Measurements from ENCODE around the gene CYSRT1.

The CYSRT1 gene

DNA sequence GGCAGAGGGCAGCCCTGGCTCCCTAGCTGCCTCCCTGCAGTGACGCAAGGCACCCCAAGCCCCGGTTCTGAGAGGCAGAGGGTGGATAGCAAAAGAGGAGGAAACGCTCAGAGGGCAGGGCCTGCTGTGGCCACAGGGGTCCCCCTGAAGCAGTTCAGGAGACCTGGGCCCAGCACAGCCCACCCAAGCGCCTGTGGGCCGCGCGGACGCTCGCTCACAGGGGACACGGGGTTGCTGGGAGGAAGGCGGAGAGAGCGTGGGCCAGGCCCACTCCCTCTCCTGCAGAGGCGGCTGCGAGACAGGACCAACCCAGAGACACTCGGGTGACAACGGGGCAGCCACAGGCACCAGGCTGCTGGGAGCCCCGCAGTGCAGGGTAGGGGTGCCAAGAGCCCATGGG is 45.2 kb upstream of the CYSRT1 start:
- no peaks in the 10 kb centered on the region for H3K4me1 ChIP-seq (ENCODE audit: control insufficient read depth, insufficient read depth, low read length)
- no peak overlapping the region for H3K4me3 ChIP-seq (ENCODE audit: low read depth, low read length)
- peaks cover 0 to 70% of the 10 kb centered on the region in 2 experiments; a peak in 2 of 3 replicates for H3K36me3 ChIP-seq (ENCODE audit: control insufficient read depth in 2 of 2, insufficient read depth in 1 of 2, low read length in 2 of 2)
- H3K27ac ChIP-seq (ENCODE audit: extremely low read depth, low read depth, low read length): no peak overlapping the region
- no peaks in the 10 kb centered on the region for H3K9me3 ChIP-seq (ENCODE audit: control insufficient read depth, insufficient read depth, low read depth, low read length)
- ChIA-PET CTCF (no interaction called here), POLR2A (interaction anchor here (0.7 to 2.0 kb wide), 5 partner anchors 10 to 61 kb away, joined by 3 to 6 read pairs (median 5); partner anchors contain the start of genes LRRC26 and TUBB4B)
- TF ChIP-seq HOXC10 (CRISPR knock-in tag; IDR thresholded peaks at IDR 0.05) (no peak), ZNF302 (tag by site-specific recombination; IDR thresholded peaks at IDR 0.05; ENCODE audit: low read depth) (no peak), ZBTB17 (tag by site-specific recombination; IDR thresholded peaks at IDR 0.05) (no peak), REPIN1 (tag by site-specific recombination; IDR thresholded peaks at IDR 0.05; ENCODE audit: low read depth) (no peak)
- TF ChIP-seq, protein P1, sequence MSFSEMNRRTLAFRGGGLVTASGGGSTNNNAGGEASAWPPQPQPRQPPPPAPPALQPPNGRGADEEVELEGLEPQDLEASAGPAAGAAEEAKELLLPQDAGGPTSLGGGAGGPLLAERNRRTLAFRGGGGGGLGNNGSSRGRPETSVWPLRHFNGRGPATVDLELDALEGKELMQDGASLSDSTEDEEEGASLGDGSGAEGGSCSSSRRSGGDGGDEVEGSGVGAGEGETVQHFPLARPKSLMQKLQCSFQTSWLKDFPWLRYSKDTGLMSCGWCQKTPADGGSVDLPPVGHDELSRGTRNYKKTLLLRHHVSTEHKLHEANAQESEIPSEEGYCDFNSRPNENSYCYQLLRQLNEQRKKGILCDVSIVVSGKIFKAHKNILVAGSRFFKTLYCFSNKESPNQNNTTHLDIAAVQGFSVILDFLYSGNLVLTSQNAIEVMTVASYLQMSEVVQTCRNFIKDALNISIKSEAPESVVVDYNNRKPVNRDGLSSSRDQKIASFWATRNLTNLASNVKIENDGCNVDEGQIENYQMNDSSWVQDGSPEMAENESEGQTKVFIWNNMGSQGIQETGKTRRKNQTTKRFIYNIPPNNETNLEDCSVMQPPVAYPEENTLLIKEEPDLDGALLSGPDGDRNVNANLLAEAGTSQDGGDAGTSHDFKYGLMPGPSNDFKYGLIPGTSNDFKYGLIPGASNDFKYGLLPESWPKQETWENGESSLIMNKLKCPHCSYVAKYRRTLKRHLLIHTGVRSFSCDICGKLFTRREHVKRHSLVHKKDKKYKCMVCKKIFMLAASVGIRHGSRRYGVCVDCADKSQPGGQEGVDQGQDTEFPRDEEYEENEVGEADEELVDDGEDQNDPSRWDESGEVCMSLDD (tag by site-specific recombination; IDR thresholded peaks at IDR 0.05): no peak
- TF ChIP-seq, protein P2, sequence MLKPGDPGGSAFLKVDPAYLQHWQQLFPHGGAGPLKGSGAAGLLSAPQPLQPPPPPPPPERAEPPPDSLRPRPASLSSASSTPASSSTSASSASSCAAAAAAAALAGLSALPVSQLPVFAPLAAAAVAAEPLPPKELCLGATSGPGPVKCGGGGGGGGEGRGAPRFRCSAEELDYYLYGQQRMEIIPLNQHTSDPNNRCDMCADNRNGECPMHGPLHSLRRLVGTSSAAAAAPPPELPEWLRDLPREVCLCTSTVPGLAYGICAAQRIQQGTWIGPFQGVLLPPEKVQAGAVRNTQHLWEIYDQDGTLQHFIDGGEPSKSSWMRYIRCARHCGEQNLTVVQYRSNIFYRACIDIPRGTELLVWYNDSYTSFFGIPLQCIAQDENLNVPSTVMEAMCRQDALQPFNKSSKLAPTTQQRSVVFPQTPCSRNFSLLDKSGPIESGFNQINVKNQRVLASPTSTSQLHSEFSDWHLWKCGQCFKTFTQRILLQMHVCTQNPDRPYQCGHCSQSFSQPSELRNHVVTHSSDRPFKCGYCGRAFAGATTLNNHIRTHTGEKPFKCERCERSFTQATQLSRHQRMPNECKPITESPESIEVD (tag by site-specific recombination; IDR thresholded peaks at IDR 0.05): no peak
- TF ChIP-seq, protein P3, sequence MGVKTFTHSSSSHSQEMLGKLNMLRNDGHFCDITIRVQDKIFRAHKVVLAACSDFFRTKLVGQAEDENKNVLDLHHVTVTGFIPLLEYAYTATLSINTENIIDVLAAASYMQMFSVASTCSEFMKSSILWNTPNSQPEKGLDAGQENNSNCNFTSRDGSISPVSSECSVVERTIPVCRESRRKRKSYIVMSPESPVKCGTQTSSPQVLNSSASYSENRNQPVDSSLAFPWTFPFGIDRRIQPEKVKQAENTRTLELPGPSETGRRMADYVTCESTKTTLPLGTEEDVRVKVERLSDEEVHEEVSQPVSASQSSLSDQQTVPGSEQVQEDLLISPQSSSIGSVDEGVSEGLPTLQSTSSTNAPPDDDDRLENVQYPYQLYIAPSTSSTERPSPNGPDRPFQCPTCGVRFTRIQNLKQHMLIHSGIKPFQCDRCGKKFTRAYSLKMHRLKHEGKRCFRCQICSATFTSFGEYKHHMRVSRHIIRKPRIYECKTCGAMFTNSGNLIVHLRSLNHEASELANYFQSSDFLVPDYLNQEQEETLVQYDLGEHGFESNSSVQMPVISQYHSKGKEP (tag by site-specific recombination; IDR thresholded peaks at IDR 0.05): no peak

DNA sequence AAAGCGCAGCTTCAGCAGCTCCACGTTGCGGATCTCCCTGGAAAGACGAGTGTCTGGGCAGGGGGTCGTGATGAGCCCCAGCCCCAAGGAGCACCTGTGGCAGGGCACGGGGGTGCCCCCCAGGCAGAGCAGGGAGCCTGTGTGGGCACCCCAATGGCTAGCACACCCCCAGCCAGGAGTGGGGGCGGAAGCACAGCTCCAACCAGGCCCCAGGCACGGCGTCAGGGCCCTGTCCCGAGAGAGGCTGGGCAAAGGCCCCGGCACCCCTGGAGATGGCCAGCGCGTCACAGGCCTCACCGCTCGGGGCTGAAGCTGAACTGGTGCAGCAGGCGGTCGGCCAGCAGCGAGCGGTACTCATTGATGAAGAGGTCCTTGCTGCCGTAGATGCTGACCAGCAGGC is 44.5 kb upstream of the CYSRT1 start:
- POLR2A ChIA-PET: interaction anchor here (0.5 to 1.7 kb wide), 7 partner anchors 12 to 122 kb away, joined by 3 to 6 read pairs (median 3); partner anchors contain the start of genes NRARP and TUBB4B
- CTCF ChIA-PET: interaction anchor here (1.1 kb wide), 1 partner anchor 36 kb away, joined by 3 read pairs; no protein-coding TSS in a partner anchor
- Histone ChIP-seq H3K27ac (ENCODE audit: extremely low read depth, low read depth, low read length) (no peak overlapping the region), H3K4me1 (ENCODE audit: control insufficient read depth, insufficient read depth, low read length) (no peaks in the 10 kb centered on the region), H3K36me3 (ENCODE audit: control insufficient read depth in 2 of 2, insufficient read depth in 1 of 2, low read length in 2 of 2) (peaks cover 0 to 78% of the 10 kb centered on the region in 2 experiments; a peak in 2 of 3 replicates), H3K9me3 (ENCODE audit: control insufficient read depth, insufficient read depth, low read depth, low read length) (no peaks in the 10 kb centered on the region), H3K4me3 (ENCODE audit: low read depth, low read length) (no peak overlapping the region)
- TF ChIP-seq ZNF174 (tag by site-specific recombination; IDR thresholded peaks at IDR 0.05): no peak
- peak; percentile 38; the same call in 1 of the 2 replicates for TF ChIP-seq GLIS2 (tag by site-specific recombination; IDR thresholded peaks at IDR 0.05)

DNA sequence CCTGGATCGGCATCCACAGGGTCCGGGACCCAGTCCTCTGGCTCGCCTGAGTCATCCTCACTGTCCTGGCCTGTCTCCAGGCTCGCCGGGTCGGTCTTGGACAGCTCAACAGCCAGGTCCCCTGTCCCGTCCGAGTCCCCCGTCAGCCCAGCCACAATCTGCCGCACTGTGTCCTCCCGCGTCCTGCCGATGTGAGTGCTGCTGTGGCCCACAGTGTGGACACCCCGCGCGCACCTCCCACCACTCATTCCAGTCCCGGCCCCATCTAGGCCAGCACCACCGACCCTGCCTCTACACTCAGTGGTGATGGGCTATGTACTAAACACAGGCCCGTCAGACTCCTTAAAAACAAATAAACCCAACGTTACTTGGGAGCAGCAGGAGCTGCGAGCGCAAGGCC is 43.3 kb upstream of the CYSRT1 start:
- Histone ChIP-seq H3K27ac (ENCODE audit: extremely low read depth, low read depth, low read length) (no peak overlapping the region), H3K4me3 (ENCODE audit: low read depth, low read length) (no peak overlapping the region), H3K36me3 (ENCODE audit: control insufficient read depth in 2 of 2, insufficient read depth in 1 of 2, low read length in 2 of 2) (peaks cover 0 to 89% of the 10 kb centered on the region in 2 experiments; a peak in 2 of 3 replicates), H3K4me1 (ENCODE audit: control insufficient read depth, insufficient read depth, low read length) (no peaks in the 10 kb centered on the region), H3K9me3 (ENCODE audit: control insufficient read depth, insufficient read depth, low read depth, low read length) (no peaks in the 10 kb centered on the region)
- ChIA-PET CTCF (interaction anchor here (1.1 kb wide), 1 partner anchor 35 kb away, joined by 3 read pairs; no protein-coding TSS in a partner anchor), POLR2A (interaction anchor here (1.0 to 1.7 kb wide), 3 partner anchors 24 to 120 kb away, joined by 3 to 6 read pairs (median 3); partner anchors contain the start of genes NRARP and TUBB4B)
- TF ChIP-seq ZNF169 (tag by site-specific recombination; IDR thresholded peaks at IDR 0.05): no peak
- TF ChIP-seq ZNF266 (tag by site-specific recombination; IDR thresholded peaks at IDR 0.05; ENCODE audit: low read depth): no peak
- TF ChIP-seq ZNF391 (tag by site-specific recombination; IDR thresholded peaks at IDR 0.05; ENCODE audit: borderline replicate concordance, low read depth): no peak
- no peak for TF ChIP-seq ZNF423 (tag by site-specific recombination; IDR thresholded peaks at IDR 0.05)
- TF ChIP-seq GLI2 (tag by site-specific recombination; IDR thresholded peaks at IDR 0.05; ENCODE audit: borderline replicate concordance, low read depth): no peak
- no peak for TF ChIP-seq OSR2 (tag by site-specific recombination; IDR thresholded peaks at IDR 0.05)
- no peak for TF ChIP-seq ZNF350 (tag by site-specific recombination; IDR thresholded peaks at IDR 0.05)
- no peak for TF ChIP-seq ZNF121 (tag by site-specific recombination; IDR thresholded peaks at IDR 0.05)
- TF ChIP-seq, protein P4, sequence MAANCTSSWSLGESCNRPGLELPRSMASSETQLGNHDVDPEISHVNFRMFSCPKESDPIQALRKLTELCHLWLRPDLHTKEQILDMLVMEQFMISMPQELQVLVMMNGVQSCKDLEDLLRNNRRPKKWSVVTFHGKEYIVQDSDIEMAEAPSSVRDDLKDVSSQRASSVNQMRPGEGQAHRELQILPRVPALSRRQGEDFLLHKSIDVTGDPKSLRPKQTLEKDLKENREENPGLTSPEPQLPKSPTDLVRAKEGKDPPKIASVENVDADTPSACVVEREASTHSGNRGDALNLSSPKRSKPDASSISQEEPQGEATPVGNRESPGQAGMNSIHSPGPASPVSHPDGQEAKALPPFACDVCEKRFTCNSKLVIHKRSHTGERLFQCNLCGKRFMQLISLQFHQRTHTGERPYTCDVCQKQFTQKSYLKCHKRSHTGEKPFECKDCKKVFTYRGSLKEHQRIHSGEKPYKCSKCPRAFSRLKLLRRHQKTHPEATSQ (tag by site-specific recombination; IDR thresholded peaks at IDR 0.05): no peak
- TF ChIP-seq, protein P5, sequence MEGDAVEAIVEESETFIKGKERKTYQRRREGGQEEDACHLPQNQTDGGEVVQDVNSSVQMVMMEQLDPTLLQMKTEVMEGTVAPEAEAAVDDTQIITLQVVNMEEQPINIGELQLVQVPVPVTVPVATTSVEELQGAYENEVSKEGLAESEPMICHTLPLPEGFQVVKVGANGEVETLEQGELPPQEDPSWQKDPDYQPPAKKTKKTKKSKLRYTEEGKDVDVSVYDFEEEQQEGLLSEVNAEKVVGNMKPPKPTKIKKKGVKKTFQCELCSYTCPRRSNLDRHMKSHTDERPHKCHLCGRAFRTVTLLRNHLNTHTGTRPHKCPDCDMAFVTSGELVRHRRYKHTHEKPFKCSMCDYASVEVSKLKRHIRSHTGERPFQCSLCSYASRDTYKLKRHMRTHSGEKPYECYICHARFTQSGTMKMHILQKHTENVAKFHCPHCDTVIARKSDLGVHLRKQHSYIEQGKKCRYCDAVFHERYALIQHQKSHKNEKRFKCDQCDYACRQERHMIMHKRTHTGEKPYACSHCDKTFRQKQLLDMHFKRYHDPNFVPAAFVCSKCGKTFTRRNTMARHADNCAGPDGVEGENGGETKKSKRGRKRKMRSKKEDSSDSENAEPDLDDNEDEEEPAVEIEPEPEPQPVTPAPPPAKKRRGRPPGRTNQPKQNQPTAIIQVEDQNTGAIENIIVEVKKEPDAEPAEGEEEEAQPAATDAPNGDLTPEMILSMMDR (tag by site-specific recombination; IDR thresholded peaks at IDR 0.05): no peak
- TF ChIP-seq ZNF768 (tag by site-specific recombination; IDR thresholded peaks at IDR 0.05): no peak
